Activated gamma-delta T cell treated with anti-CD3 and anti-CD28 coated beads, Interleukin-2, amount 50 U/mL, for 16 hours (primary cell): ENCODE measurements around the gene NLGN4X.
"Not testable (repeated sequence)": the region's sequence is repeated elsewhere in the genome, so short reads cannot be mapped to it uniquely, and the experiment has no call there.

Source experiments
- DNase-seq: peaks from one replicate; pipeline ENCODE4 v3.0.0-alpha.2; 2020; ENCODE audit warnings: low read depth

Gene NLGN4X

GRCh38 chrX:6005856-6006255 is 222.8 kb downstream of the NLGN4X start:
- no peak for DNase-seq

GRCh38 chrX:6004529-6004928 is 224.1 kb downstream of the NLGN4X start:
- DNase-seq: no peak

- no peak for DNase-seq
Measured at GRCh38 chrX:6002056-6002455, 226.6 kb downstream of the NLGN4X start.

GRCh38 chrX:5998901-5999300 is 229.8 kb downstream of the NLGN4X start:
- no peak for DNase-seq

GRCh38 chrX:5998456-5998855 is 230.2 kb downstream of the NLGN4X start:
- no peak for DNase-seq

GRCh38 chrX:5991393-5991792 is 237.3 kb downstream of the NLGN4X start:
- no peak for DNase-seq

- no peak for DNase-seq
Measured at GRCh38 chrX:5979338-5979737, 249.3 kb downstream of the NLGN4X start.

GRCh38 chrX:5976332-5976731 is 252.3 kb downstream of the NLGN4X start:
- no peak for DNase-seq

GRCh38 chrX:5971300-5971699 is 257.4 kb downstream of the NLGN4X start:
- no peak for DNase-seq

GRCh38 chrX:5965406-5965805 is 263.3 kb downstream of the NLGN4X start:
- DNase-seq: no peak

GRCh38 chrX:5959286-5959685 is 269.4 kb downstream of the NLGN4X start:
- DNase-seq: no peak

- DNase-seq: no peak
Measured at GRCh38 chrX:5958523-5958922, 270.1 kb downstream of the NLGN4X start.

GRCh38 chrX:5957506-5957905 is 271.2 kb downstream of the NLGN4X start:
- no peak for DNase-seq

- DNase-seq: no peak
Measured at GRCh38 chrX:5936438-5936837, 292.2 kb downstream of the NLGN4X start.

- DNase-seq: no peak
Measured at GRCh38 chrX:5928224-5928623, 300.4 kb downstream of the NLGN4X start.

GRCh38 chrX:5916945-5917344 is 311.7 kb downstream of the NLGN4X start:
- DNase-seq: no peak

- DNase-seq: no peak
Measured at GRCh38 chrX:5915783-5916182, 312.9 kb downstream of the NLGN4X start.

GRCh38 chrX:5907207-5907606 is 321.5 kb downstream of the NLGN4X start:
- no peak for DNase-seq

GRCh38 chrX:5903586-5904190 is 325.0 kb downstream of the NLGN4X start:
- DNase-seq: not testable (repeated sequence)

- no peak for DNase-seq
Measured at GRCh38 chrX:5898463-5898862, 330.2 kb downstream of the NLGN4X start.

- DNase-seq: no peak
Measured at GRCh38 chrX:5891378-5891777, 337.3 kb downstream of the NLGN4X start.

GRCh38 chrX:5876984-5877596 is 351.6 kb downstream of the NLGN4X start:
- no peak for DNase-seq

- DNase-seq: no peak
Measured at GRCh38 chrX:5870238-5870637, 358.4 kb downstream of the NLGN4X start.

GRCh38 chrX:5869786-5870185 is 358.9 kb downstream of the NLGN4X start:
- DNase-seq: no peak
